ENCODE results near the gene ZBTB45. TPM values are rescaled to one million over a fixed set of nuclear protein-coding genes. Genes with fewer than 3 reads are reported as not detected.
"Not testable (repeated sequence)": the region's sequence is repeated elsewhere in the genome, so short reads cannot be mapped to it uniquely, and the experiment has no call there.

Gene ZBTB45
- total RNA-seq, 8 experiments from 2014 or later: 6.5 to 15.4 (median 7.7) TPM

DNA sequence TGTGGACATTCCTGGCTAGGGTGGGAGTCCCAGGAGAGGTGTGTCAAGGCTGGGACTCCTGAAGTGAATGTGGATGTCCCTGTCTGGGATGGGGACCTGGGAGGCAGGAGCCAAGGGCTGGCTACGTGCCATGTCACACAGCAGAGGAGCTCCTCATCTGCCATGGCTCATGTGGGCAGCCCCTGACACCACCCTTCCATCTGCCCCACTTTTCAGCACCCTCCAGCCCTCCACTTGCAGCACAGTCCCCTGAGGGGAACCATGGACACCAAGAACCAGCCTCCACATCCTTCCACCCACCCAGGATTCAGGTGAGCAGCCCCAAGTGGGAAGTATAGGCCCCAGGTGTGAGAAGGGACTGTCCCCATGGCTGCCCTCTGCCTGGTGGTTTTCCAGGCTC lies 41.7 kb downstream of the ZBTB45 start:
- in situ Hi-C loops (cut with MboI; ENCODE audit: low pct_unique_long_range_greater_than_20kb in 2 of 9, low sequenced_read_pairs in 9 of 9, unreplicated experiment in 9 of 9): no loop called here
- H3K4me3 ChIP-seq: no peak overlapping the region
- no peak overlapping the region for H3K27ac ChIP-seq
- peaks cover 14 to 18% of the 10 kb centered on the region in 2 donors for H3K4me1 ChIP-seq (replicated peaks in 1 of 2)
- ATAC-seq (replicated peaks in 6 of 8): no peak
- WGBS, 10 experiments: 100% methylated on average over 1 of the region's 1 CpG; no CpG with 5 or more reads in 9 of the 10 experiments

DNA sequence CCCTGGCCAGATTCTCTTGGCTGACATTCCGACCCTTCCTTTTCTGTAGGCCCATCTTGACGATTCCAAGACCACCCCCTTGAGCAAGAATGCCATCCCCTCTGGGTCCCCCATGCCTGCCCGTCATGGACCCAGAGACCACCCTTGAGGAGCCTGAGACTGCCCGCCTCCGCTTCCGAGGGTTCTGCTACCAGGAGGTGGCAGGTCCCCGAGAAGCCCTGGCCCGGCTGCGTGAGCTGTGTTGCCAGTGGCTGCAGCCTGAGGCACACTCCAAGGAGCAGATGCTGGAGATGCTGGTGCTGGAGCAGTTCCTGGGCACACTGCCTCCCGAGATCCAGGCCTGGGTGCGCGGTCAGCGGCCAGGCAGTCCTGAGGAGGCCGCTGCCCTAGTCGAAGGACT lies 42.5 kb downstream of the ZBTB45 start:
- Histone ChIP-seq H3K27ac (peak overlapping the region; percentile 88 to 95), H3K4me3 (peak overlapping the region in 4 of 5 donors; percentile 45 to 53 (median 50)), H3K4me1 (replicated peaks in 1 of 2) (peaks cover 14 to 18% of the 10 kb centered on the region in 2 donors)
- in situ Hi-C loops (cut with MboI; ENCODE audit: low pct_unique_long_range_greater_than_20kb in 2 of 9, low sequenced_read_pairs in 9 of 9, unreplicated experiment in 9 of 9): no loop called here
- WGBS, 10 experiments: 40 to 100% (median 81%) methylated on average over 1 to 3 of the region's 15 CpGs; no CpG with 5 or more reads in 5 of the 10 experiments
- no peak for ATAC-seq (replicated peaks in 6 of 8)

DNA sequence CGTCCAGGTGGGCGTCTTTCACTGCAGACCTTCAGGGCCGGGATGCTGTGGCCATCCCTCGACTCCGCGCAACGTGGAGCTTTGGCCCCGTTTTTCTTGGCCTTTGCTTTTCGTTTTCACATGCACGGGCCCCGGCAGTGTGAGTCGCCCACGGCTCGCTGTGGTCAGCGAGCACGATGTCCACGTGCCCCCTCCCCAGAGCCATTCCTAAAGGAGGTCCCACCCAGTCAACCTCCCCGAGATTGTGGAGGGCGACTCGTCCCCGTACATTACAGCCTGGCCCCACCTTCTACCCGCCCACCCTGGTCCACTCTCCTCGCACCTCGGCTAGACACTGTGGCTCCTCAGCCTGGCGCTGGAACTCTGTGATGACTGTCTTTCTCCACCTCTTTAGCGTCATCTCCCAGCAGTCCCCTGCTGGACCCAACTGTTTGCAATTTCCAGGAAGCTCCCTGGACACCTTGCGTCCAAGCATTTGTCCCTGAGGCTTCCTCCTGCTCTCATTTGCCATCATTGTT lies 43.1 kb downstream of the ZBTB45 start:
- WGBS, 10 experiments: 4 to 80% (median 63%) methylated on average over 1 to 3 of the region's 27 CpGs; no CpG with 5 or more reads in 3 of the 10 experiments
- ATAC-seq (replicated peaks in 6 of 8): peak; percentile 1 to 31 (median 7)
- in situ Hi-C loops (cut with MboI; ENCODE audit: low pct_unique_long_range_greater_than_20kb in 2 of 9, low sequenced_read_pairs in 9 of 9, unreplicated experiment in 9 of 9): no loop called here
- H3K4me3 ChIP-seq: peak overlapping the region; percentile 45 to 53 (median 49)
- peaks cover 14 to 18% of the 10 kb centered on the region in 2 donors for H3K4me1 ChIP-seq (replicated peaks in 1 of 2)
- H3K27ac ChIP-seq: peak overlapping the region; percentile 88 to 95

DNA sequence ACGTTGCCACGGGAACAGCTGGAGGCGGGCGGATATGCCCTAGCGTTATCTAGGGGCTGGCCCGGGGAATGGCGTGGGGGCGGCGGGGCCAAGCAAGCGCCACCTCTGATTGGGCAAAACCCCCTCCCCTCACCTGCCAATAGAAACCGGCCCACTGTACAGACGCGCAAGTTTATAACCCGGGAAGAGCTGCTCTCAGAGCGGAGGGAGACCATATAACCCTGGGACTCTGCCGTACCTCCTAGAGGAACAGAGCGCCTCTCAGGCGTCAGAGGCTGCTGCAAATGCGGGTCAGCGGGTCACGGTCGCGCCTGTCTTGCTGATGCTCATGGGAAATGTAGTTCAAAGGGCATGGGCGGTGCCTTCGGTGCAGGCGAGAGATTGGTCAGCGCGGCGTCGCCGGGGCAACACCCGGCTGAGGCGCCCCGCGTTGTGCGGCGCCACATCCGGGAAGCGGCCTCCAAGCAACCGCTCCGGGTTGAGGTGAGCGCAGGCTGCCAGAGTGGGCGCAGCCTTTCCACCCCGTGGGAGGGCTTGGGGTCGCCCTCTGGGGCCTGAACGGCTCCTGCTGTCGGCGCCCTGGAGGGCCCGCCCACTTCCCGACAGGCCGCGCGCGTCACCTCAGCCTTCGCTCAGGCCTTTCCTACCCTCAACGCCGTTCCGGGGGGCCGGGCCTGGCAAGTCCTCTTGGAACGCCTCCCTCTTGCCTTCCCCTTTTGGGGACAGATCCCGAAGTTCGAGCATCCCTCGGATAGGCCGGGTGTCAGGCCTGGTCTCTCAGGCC lies 43.7 kb downstream of the ZBTB45 start, which contains the start of gene ZNF446:
Gene ZNF446 (plus strand): TSS at position 639 of the 784 bp plus-strand sequence. CDS start 867 bp downstream, outside the sequence.
- Histone ChIP-seq H3K4me3 (peak within 1 kb of the TSS; percentile 45 to 53 (median 49)), H3K4me1 (replicated peaks in 1 of 2) (peaks cover 14 to 18% of the 10 kb centered on the region in 2 donors), H3K27ac (peak within 1 kb of the TSS; percentile 88 to 95)
- in situ Hi-C loops (cut with MboI; ENCODE audit: low pct_unique_long_range_greater_than_20kb in 2 of 9, low sequenced_read_pairs in 9 of 9, unreplicated experiment in 9 of 9): no loop called here
- peak; percentile 74 to 91 (median 88) for ATAC-seq (replicated peaks in 6 of 8)
- WGBS, 10 experiments: 0% methylated on average over 1 to 6 of the region's 64 CpGs; no CpG with 5 or more reads in 7 of the 10 experiments

DNA sequence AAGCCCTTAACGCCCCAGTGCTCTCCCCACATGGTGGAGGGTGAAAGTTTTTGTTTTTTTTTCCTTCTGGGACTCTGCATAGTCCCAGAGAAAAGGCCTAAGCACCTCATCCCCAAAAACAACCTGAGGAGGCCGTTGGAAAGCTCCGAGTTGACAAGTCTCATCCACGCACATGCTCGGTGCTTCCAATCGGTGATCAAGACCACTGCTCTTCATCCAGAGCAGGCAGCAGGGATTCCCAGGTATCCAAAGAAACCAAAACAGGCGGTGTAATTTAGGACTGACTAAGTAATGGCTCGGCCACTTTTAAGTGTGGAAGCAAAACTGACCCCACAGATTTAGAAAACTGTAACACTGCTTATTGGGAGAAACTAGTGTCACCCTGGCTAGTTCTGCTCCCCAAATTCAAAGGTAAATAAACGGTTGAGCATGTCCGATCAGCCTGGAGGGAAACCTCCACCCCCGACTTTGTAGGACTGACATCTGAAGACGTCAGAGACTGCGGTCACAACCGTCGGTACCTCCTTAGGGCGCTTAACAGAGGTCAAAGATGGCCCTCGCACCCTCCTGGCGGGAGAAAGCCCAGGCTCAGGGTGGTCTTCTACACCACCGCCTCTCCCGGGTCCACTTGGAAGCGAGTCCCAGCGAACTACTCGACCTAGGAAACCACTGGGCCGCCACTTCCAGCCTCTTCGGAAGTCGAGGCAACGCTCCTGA lies 44.5 kb downstream of the ZBTB45 start:
- H3K4me1 ChIP-seq (replicated peaks in 1 of 2): peaks cover 14 to 18% of the 10 kb centered on the region in 2 donors
- H3K27ac ChIP-seq: peak overlapping the region; percentile 88 to 95
- in situ Hi-C loops (cut with MboI; ENCODE audit: low pct_unique_long_range_greater_than_20kb in 2 of 9, low sequenced_read_pairs in 9 of 9, unreplicated experiment in 9 of 9): no loop called here
- ATAC-seq (replicated peaks in 6 of 8): peak in 2 of 8 experiments; percentile 2 to 3
- WGBS, 10 experiments: 0 to 90% (median 26%) methylated on average over 1 to 21 of the region's 27 CpGs; no CpG with 5 or more reads in 2 of the 10 experiments
- H3K4me3 ChIP-seq: peak overlapping the region; percentile 45 to 53 (median 49)

DNA sequence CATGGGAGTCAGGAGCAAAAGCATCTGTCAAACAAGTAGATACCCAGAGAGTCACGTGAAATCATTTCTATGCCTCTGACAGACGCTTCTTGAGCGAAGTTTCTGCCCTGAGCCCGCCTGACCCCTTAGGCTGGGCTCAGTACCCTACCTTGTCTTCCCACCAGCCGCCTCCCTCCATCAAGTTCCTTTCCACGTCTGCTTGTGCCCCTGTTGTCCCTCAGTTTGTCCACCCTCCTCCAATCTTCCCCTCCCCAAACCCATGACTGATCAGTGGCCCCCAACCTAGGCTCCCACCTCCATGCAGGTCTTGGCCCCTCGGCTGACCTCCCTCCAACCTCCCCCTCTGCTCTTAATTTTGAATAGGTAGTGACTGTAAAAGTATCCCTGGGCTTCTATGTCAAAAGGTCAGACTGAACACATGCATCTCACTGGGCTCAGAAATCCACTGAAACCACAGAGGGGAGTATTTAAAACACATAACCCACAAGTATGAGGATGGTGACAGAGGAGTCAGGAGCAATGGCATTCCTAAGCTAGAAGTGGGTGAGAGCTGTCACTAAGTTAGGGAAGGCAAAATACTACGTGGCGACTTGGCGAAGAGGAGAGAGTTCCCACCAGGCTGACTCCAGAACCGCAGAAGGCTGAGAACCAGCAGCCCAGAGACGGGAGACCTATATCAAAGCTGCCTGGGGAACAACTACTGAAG lies 45.2 kb downstream of the ZBTB45 start:
- no peak for ATAC-seq (replicated peaks in 6 of 8)
- H3K27ac ChIP-seq: no peak overlapping the region
- no peak overlapping the region for H3K4me3 ChIP-seq
- 70 to 100% (median 93%) methylated on average over 2 to 5 of the region's 12 CpGs; no CpG with 5 or more reads in 4 of the 10 experiments for WGBS, 10 experiments
- peaks cover 14 to 18% of the 10 kb centered on the region in 2 donors for H3K4me1 ChIP-seq (replicated peaks in 1 of 2)
- in situ Hi-C loops (cut with MboI; ENCODE audit: low pct_unique_long_range_greater_than_20kb in 2 of 9, low sequenced_read_pairs in 9 of 9, unreplicated experiment in 9 of 9): no loop called here

DNA sequence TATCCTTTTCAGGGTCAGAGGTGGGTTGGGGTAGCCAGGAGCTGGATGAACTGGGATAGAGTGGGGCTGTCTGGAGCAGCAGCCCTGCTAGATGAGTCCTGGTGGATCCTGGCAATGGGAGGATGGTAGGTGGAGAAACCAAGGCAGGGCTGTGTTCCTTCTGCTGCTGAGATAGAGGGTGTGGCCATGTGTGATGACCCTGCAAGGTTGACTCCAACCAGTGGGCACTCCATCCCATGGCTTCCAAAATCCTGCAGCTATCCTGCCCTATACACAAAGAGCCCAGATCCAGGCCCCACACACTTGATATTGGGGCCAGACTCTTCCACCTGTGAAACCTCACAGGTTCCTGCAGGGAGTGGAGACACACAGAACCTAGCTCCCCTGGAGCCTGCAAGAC lies 45.8 kb downstream of the ZBTB45 start:
- no peak for ATAC-seq (replicated peaks in 6 of 8)
- peaks cover 14 to 18% of the 10 kb centered on the region in 2 donors for H3K4me1 ChIP-seq (replicated peaks in 1 of 2)
- in situ Hi-C loops (cut with MboI; ENCODE audit: low pct_unique_long_range_greater_than_20kb in 2 of 9, low sequenced_read_pairs in 9 of 9, unreplicated experiment in 9 of 9): no loop called here
- H3K4me3 ChIP-seq: no peak overlapping the region
- no peak overlapping the region for H3K27ac ChIP-seq

DNA sequence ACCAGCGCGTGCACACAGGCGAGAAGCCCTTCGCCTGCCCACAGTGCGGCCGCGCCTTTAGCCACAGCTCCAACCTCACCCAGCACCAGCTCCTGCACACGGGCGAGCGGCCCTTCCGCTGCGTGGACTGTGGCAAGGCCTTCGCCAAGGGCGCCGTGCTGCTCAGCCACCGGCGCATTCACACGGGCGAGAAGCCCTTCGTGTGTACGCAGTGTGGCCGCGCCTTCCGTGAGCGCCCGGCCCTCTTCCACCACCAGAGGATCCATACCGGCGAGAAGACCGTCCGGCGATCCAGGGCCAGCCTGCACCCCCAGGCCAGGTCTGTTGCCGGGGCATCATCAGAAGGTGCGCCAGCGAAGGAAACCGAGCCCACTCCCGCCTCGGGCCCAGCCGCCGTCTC lies 47.9 kb downstream of the ZBTB45 start:
- 96 to 100% (median 100%) methylated on average over 2 to 5 of the region's 39 CpGs; no CpG with 5 or more reads in 6 of the 10 experiments for WGBS, 10 experiments
- in situ Hi-C loops (cut with MboI; ENCODE audit: low pct_unique_long_range_greater_than_20kb in 2 of 9, low sequenced_read_pairs in 9 of 9, unreplicated experiment in 9 of 9): no loop called here
- no peak overlapping the region for H3K4me3 ChIP-seq
- no peak overlapping the region for H3K27ac ChIP-seq
- no peak for ATAC-seq (replicated peaks in 6 of 8)
- peaks cover 15 to 17% of the 10 kb centered on the region in 2 donors for H3K4me1 ChIP-seq (replicated peaks in 1 of 2)

DNA sequence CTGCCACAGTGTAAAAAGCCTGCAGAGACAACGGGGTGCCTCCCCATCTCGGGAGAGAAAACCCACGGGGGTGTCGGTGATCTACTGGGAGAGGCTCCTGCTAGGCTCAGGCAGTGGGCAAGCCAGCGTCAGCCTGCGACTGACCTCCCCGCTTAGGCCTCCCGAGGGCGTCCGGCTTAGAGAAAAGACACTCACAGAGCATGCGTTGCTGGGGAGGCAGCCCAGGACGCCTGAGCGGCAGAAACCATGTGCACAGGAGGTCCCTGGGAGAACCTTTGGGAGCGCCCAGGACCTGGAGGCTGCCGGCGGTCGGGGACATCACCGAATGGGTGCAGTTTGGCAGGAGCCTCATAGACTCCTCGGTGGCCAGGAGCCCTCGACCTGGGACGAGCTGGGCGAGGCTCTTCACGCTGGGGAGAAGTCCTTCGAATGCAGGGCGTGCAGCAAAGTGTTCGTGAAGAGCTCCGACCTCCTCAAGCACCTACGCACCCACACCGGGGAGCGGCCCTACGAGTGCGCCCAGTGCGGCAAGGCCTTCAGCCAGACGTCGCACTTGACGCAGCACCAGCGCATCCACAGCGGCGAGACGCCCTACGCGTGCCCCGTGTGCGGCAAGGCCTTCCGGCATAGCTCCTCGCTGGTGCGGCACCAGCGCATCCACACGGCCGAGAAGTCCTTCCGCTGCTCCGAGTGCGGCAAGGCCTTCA lies 48.6 kb downstream of the ZBTB45 start:
- H3K4me3 ChIP-seq; H3K27ac ChIP-seq; ATAC-seq (replicated peaks in 6 of 8); in situ Hi-C loops (cut with MboI; ENCODE audit: low pct_unique_long_range_greater_than_20kb in 2 of 9, low sequenced_read_pairs in 9 of 9, unreplicated experiment in 9 of 9): not testable (repeated sequence)
- 80 to 100% (median 84%) methylated on average over 1 to 5 of the region's 53 CpGs; no CpG with 5 or more reads in 6 of the 10 experiments for WGBS, 10 experiments
- H3K4me1 ChIP-seq (replicated peaks in 1 of 2): peaks cover 14% of the 10 kb centered on the region in 2 donors

DNA sequence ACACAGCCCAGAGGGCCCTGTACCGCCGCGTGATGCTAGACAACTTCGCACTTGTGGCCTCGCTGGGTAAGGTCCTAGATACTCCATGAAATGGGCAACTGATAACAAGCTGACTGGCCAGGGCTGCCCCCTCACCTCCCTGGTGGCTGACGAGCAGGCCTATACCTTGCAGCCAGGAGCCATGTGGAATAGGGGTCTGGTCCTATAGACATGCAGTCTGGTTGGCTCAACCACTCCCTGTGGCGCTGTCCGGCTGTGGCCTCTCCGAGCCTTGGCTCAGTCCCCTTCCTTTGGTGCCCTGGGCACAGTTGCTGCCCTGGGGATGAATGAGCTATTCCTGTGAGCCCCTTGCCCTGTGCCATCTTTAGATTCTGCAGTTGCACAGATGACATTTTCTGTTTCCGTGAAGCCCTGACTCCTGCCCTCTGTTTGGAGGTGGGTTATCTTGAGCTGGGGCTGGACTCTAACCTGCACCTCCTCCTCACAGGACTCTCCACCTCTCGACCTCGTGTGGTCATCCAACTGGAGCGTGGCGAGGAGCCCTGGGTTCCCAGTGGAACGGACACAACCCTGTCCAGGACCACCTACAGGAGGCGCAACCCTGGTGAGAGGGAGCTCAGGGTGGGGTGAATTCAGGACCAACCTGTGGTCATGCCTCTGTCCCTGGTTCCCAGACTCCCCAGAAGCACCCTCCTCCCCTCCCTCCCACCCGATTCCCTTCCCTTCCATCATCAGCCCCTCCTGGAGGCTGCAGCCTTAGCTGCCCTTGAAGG lies 50.2 kb downstream of the ZBTB45 start:
- H3K4me1 ChIP-seq (replicated peaks in 1 of 2): peaks cover 8% of the 10 kb centered on the region in 2 donors
- no peak for ATAC-seq (replicated peaks in 6 of 8)
- H3K27ac ChIP-seq: no peak overlapping the region
- WGBS, 10 experiments: 80 to 98% (median 88%) methylated on average over 1 to 9 of the region's 17 CpGs; no CpG with 5 or more reads in 6 of the 10 experiments
- no peak overlapping the region for H3K4me3 ChIP-seq
- in situ Hi-C loops (cut with MboI; ENCODE audit: low pct_unique_long_range_greater_than_20kb in 2 of 9, low sequenced_read_pairs in 9 of 9, unreplicated experiment in 9 of 9): no loop called here

DNA sequence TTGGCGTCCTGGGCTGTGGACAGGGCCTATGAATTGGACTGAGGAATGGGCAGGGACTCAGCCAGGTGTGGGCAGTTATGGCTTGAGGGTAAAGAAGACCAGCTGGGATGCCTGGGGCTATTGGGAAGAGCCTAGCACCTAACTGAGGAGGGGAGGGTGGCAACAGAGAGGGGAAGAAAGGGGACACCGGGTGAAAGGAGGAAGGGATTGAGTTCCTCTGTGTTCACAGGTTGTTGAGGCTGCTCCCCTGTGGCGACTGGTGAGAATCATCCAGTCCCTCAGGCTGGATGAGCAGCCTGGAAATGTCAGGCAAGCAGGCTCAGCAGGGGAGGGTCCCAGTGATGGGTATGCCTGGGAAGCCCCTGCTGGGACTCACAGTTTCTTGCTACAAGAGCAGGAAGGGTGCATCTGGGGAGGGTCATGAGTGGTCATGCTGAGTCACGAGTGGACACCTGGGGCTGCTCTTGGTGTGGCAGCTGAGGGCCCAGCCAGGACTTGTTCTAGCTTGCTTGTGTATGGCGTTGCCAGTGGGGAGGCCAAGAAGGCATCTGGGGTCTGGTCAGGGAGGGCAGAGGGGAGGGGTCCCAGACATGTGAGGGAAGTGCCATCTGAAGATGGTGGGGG lies 51.3 kb downstream of the ZBTB45 start:
- Histone ChIP-seq H3K4me3 (peak overlapping the region; percentile 15 to 67 (median 64)), H3K27ac (no peak overlapping the region), H3K4me1 (replicated peaks in 1 of 2) (peaks cover 8% of the 10 kb centered on the region in 2 donors)
- WGBS, 10 experiments: 33 to 50% methylated on average over 1 of the region's 5 CpGs; no CpG with 5 or more reads in 8 of the 10 experiments
- in situ Hi-C loops (cut with MboI; ENCODE audit: low pct_unique_long_range_greater_than_20kb in 2 of 9, low sequenced_read_pairs in 9 of 9, unreplicated experiment in 9 of 9): no loop called here
- ATAC-seq (replicated peaks in 6 of 8): no peak
